DMS 273 treated with DMSO at 0.1 percent for 48 hours (cell line): ENCODE data around the gene UBAP1L.

Source experiments
- DNase-seq: peaks from one replicate; lab custom pipeline; 2025; lab: John Stamatoyannopoulos, UW

Gene UBAP1L

GRCh38 chr15:65042776-65043327 is 72.1 kb downstream of the UBAP1L start:
- no peak for DNase-seq
